Cortex of kidney (tissue), 1 donor: ENCODE measurements around the gene TMEM80.
"Not testable (repeated sequence)": the region's sequence is repeated elsewhere in the genome, so short reads cannot be mapped to it uniquely, and the experiment has no call there.

Experiments
- DNase-seq: peaks from one replicate; lab custom pipeline; 2025; lab: John Stamatoyannopoulos, UW

TMEM80 gene

GRCh38 chr11:679271-680207 is 16.1 kb upstream of the TMEM80 start:
- no peak for DNase-seq

- DNase-seq = no peak
These were observed 15.1 kb upstream of the TMEM80 start for GRCh38 chr11:680476-680875.

GRCh38 chr11:680970-681369 is 14.6 kb upstream of the TMEM80 start:
- DNase-seq = no peak

- DNase-seq = no peak
These were observed 9.0 kb upstream of the TMEM80 start for GRCh38 chr11:686451-687243.

- no peak for DNase-seq
These were observed 7.9 kb upstream of the TMEM80 start for GRCh38 chr11:687751-688150.

- DNase-seq = no peak
These were observed 6.9 kb upstream of the TMEM80 start for GRCh38 chr11:688681-689080.

- DNase-seq = no peak
These were observed 6.0 kb upstream of the TMEM80 start for GRCh38 chr11:689625-690024.

GRCh38 chr11:690244-690643 is 5.4 kb upstream of the TMEM80 start:
- not testable (repeated sequence) for DNase-seq

GRCh38 chr11:690738-691633 is 4.6 kb upstream of the TMEM80 start:
- DNase-seq = no peak

GRCh38 chr11:691710-692590 is 3.7 kb upstream of the TMEM80 start:
- DNase-seq = no peak

- no peak for DNase-seq
These were observed 2.7 kb upstream of the TMEM80 start for GRCh38 chr11:692824-693414.

- no peak for DNase-seq
These were observed 2.2 kb upstream of the TMEM80 start for GRCh38 chr11:693415-693831.

- no peak for DNase-seq
These were observed 1.6 kb upstream of the TMEM80 start for GRCh38 chr11:693887-694562.

GRCh38 chr11:694563-695287 is 891 bp upstream of the TMEM80 start, which contains the start of gene DEAF1:
Gene DEAF1, minus strand, starts transcription at chr11:695222. Its CDS starts 175 bp downstream, at chr11:695047.
- DNase-seq = peak; percentile 97

- no peak for DNase-seq
These were observed 403 bp upstream of the TMEM80 start for GRCh38 chr11:695288-695537.

- DNase-seq = no peak
These were observed 1.4 kb downstream of the TMEM80 start for GRCh38 chr11:696955-697491.

GRCh38 chr11:697811-698311 is 2.2 kb downstream of the TMEM80 start:
- DNase-seq = no peak

GRCh38 chr11:698493-699115 is 3.0 kb downstream of the TMEM80 start:
- DNase-seq = no peak

GRCh38 chr11:699116-699508 is 3.5 kb downstream of the TMEM80 start:
- no peak for DNase-seq
